ENCODE results near the gene CNTF. TPM values are rescaled to one million over a fixed set of nuclear protein-coding genes. Genes with fewer than 3 reads are reported as not detected.
A peak's percentile ranks its signal among the peaks of the same experiment; 100 is the strongest.

Gene CNTF
- total and polyA plus RNA-seq, 10 of the 15 experiments (the other 5 are each of a cell fraction or from before 2014, with no cell fraction given) = 0.16 to 2.3 (median 0.73) TPM

- TF ChIP-seq CEBPZ (IDR thresholded peaks at IDR 0.05; ENCODE audit: low read depth, low read length) (no peak), NFYB (IDR thresholded peaks at IDR 0.05; ENCODE audit: insufficient read depth, low read depth, low read length) (peak; percentile 67; the same call in 1 of the 2 replicates), ASH2L (IDR thresholded peaks at IDR 0.05; ENCODE audit: borderline replicate concordance, low read depth) (peak; percentile 74; the same call in 1 of the 2 replicates), HDGF (IDR thresholded peaks at IDR 0.05) (peak; percentile 86), BMI1 (IDR thresholded peaks at IDR 0.05; ENCODE audit: borderline replicate concordance) (no peak), E2F4 (IDR thresholded peaks at IDR 0.05; ENCODE audit: low read depth, low read length) (peak; percentile 74; the same call in 1 of the 2 replicates), ATF3 (IDR thresholded peaks at IDR 0.05; ENCODE audit: borderline replicate concordance, extremely low read depth, low read depth, low read length) (no peak), REST (IDR thresholded peaks at IDR 0.05; ENCODE audit: low read depth, low read length) (no peak), NFIC (IDR thresholded peaks at IDR 0.05; ENCODE audit: low read depth, low read length) (no peak), STAT3 (IDR thresholded peaks at IDR 0.05; ENCODE audit: low read depth, low read length) (no peak), RUNX3 (IDR thresholded peaks at IDR 0.05; ENCODE audit: low read length) (no peak), RELA (IDR thresholded peaks at IDR 0.05; ENCODE audit: borderline replicate concordance, partially characterized antibody) (peak; percentile 21), HDAC6 (IDR thresholded peaks at IDR 0.05; ENCODE audit: unreplicated experiment) (peak; percentile 67), STAT1 (conservative IDR thresholded peaks at IDR 0.05) (no peak), ESRRA (IDR thresholded peaks at IDR 0.05; ENCODE audit: low read length) (no peak), CHD2 (IDR thresholded peaks at IDR 0.05; ENCODE audit: borderline replicate concordance, low read depth, low read length) (peak; percentile 99), GATAD2B (conservative IDR thresholded peaks at IDR 0.05; ENCODE audit: low read depth) (peak; percentile 8; the same call in 1 of the 2 replicates), MTA3 (IDR thresholded peaks at IDR 0.05; ENCODE audit: borderline replicate concordance, low read length) (no peak), MAX (IDR thresholded peaks at IDR 0.05; ENCODE audit: low read depth, low read length) (no peak), RB1 (IDR thresholded peaks at IDR 0.05; ENCODE audit: borderline replicate concordance) (peak; percentile 87), SMAD1 (IDR thresholded peaks at IDR 0.05; ENCODE audit: low read depth, partially characterized antibody) (peak; percentile 80), SPI1 (IDR thresholded peaks at IDR 0.05; ENCODE audit: borderline replicate concordance, insufficient read depth, low read depth, low read length) (no peak), ZZZ3 (IDR thresholded peaks at IDR 0.05; ENCODE audit: control insufficient read depth, insufficient read length, low read depth) (no peak)
Measured at GRCh38 chr11:58578635-58579191, 43.8 kb upstream of the CNTF start, which contains the start of gene ZFP91 (continued).

All from GM12878 (cell line).